ENCODE data around the gene THG1L. TPM values are rescaled to one million over a fixed set of nuclear protein-coding genes. Genes with fewer than 3 reads are reported as not detected.
A peak's percentile ranks its signal among the peaks of the same experiment; 100 is the strongest.

The THG1L gene
- total and polyA plus RNA-seq, 2 of the 13 experiments (the other 11 are each of a cell fraction or from before 2014, with no cell fraction given), result 16.6 to 17.2 TPM

- TF ChIP-seq PAXIP1 (CRISPR knock-in tag; conservative IDR thresholded peaks at IDR 0.05) (peak; percentile 41; the same call in 1 of the 2 replicates), ZNF710 (CRISPR knock-in tag; IDR thresholded peaks at IDR 0.05; ENCODE audit: borderline replicate concordance) (peak; percentile 66; the same call in 1 of the 2 replicates), ZFP36L2 (CRISPR knock-in tag; IDR thresholded peaks at IDR 0.05) (no peak), ZNF24 (IDR thresholded peaks at IDR 0.05) (no peak), GMEB1 (CRISPR knock-in tag; IDR thresholded peaks at IDR 0.05; ENCODE audit: borderline replicate concordance) (peak; percentile 72; the same call in 1 of the 2 replicates), CERS6 (CRISPR knock-in tag; IDR thresholded peaks at IDR 0.05) (0 out of 2 replicates have a peak, but pooled peaks have one; percentile 66), NAIF1 (CRISPR knock-in tag; IDR thresholded peaks at IDR 0.05; ENCODE audit: borderline replicate concordance) (no peak), CC2D1A (CRISPR knock-in tag; IDR thresholded peaks at IDR 0.05) (0 out of 2 replicates have a peak, but pooled peaks have one; percentile 48), ZNF768 (CRISPR knock-in tag; IDR thresholded peaks at IDR 0.05) (peak; percentile 54; the same call in 1 of the 2 replicates), TGIF2 (CRISPR knock-in tag; IDR thresholded peaks at IDR 0.05) (peak; percentile 62; the same call in 1 of the 2 replicates), MIXL1 (CRISPR knock-in tag; IDR thresholded peaks at IDR 0.05) (no peak), ZNF703 (CRISPR knock-in tag; IDR thresholded peaks at IDR 0.05; ENCODE audit: borderline replicate concordance) (no peak), ETV6 (CRISPR knock-in tag; conservative IDR thresholded peaks at IDR 0.05) (0 out of 2 replicates have a peak, but pooled peaks have one; percentile 27), PRDM15 (CRISPR knock-in tag; IDR thresholded peaks at IDR 0.05) (no peak), ZNF883 (CRISPR knock-in tag; IDR thresholded peaks at IDR 0.05; ENCODE audit: not compliant biosample characterization) (peak; percentile 76), ATAD3A (CRISPR knock-in tag; IDR thresholded peaks at IDR 0.05) (no peak)
These were observed at the start of gene THG1L (continued) for GRCh38 chr5:157731272-157732129.

Data from HepG2 (cell line).